Loucy (cell line): Measurements from ENCODE around the gene CHN2.

Experiments used
- EZH2phosphoT487 ChIP-seq: fragments of 200-600 bp; IDR thresholded peaks from 2 replicates; pipeline ENCODE4 v1.6.1; 2018; ENCODE audit warnings: antibody characterized with exemption, mild to moderate bottlenecking, moderate library complexity, borderline replicate concordance
- TF ChIP-seq, protein P1 (sequence below): fragments of 200-600 bp; sonication (generic); conservative IDR thresholded peaks from 2 replicates; pipeline ENCODE4 v1.5.1; 2014; ENCODE audit warnings: mild to moderate bottlenecking, antibody characterized with exemption, low read length

DNA sequence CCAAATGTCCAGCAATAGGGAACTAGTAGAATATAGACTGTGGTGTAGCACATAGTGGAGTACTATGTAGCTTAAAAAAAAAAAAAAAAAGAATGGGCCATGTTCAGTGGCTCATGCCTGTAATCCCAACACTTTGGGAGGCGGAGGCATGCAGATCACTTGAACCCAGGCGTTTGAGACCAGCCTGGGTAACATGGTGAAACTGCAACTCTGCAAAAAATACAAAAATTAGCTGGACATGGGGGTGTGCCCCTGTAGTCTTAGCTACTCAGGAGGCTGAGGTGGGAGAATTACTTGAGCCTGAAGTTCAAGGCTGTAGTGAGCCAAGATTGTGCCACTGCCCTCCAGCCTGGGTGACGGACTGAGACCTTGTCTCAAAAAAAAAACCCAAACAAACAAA, 64.4 kb downstream of the CHN2 start:
- TF ChIP-seq, protein P1, sequence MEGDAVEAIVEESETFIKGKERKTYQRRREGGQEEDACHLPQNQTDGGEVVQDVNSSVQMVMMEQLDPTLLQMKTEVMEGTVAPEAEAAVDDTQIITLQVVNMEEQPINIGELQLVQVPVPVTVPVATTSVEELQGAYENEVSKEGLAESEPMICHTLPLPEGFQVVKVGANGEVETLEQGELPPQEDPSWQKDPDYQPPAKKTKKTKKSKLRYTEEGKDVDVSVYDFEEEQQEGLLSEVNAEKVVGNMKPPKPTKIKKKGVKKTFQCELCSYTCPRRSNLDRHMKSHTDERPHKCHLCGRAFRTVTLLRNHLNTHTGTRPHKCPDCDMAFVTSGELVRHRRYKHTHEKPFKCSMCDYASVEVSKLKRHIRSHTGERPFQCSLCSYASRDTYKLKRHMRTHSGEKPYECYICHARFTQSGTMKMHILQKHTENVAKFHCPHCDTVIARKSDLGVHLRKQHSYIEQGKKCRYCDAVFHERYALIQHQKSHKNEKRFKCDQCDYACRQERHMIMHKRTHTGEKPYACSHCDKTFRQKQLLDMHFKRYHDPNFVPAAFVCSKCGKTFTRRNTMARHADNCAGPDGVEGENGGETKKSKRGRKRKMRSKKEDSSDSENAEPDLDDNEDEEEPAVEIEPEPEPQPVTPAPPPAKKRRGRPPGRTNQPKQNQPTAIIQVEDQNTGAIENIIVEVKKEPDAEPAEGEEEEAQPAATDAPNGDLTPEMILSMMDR = no peak
- TF ChIP-seq EZH2phosphoT487 = no peak
